Neural progenitor cell (in vitro differentiated cells): ENCODE measurements around the gene KRT78. TPM values are rescaled to one million over a fixed set of nuclear protein-coding genes. Genes with fewer than 3 reads are reported as not detected.
A peak's percentile ranks its signal among the peaks of the same experiment; 100 is the strongest.

Experiments
- DNase-seq: peaks from one replicate; pipeline ENCODE4 v3.0.0-alpha.2; 2016; ENCODE audit warnings: low spot score
- H2AFZ ChIP-seq: fragments of 200-600 bp; sonication (generic); replicated peaks from 2 replicates; pipeline ENCODE4 v1.6.1; 2016; ENCODE audit warnings: antibody characterized with exemption
- H3F3A ChIP-seq: fragments of 200-600 bp; sonication (generic); 2 replicates; pipeline ENCODE4 v1.6.1; 2016; ENCODE audit warnings: antibody characterized with exemption, low read depth
- H3K27ac ChIP-seq: fragments of 200-600 bp; sonication (generic); 2 replicates; pipeline ENCODE4 v1.5.1; 2016; ENCODE audit warnings: mild to moderate bottlenecking
- H3K27me3 ChIP-seq: fragments of 200-600 bp; sonication (generic); 2 replicates; pipeline ENCODE4 v1.6.1; 2016; ENCODE audit warnings: mild to moderate bottlenecking, moderate library complexity
- H3K36me3 ChIP-seq: fragments of 200-600 bp; sonication (generic); 2 replicates; pipeline ENCODE4 v1.5.1; 2016
- H3K4me1 ChIP-seq: fragments of 200-600 bp; sonication (generic); 2 replicates; pipeline ENCODE4 v1.6.1; 2016; ENCODE audit warnings: mixed run types
- H3K4me2 ChIP-seq: fragments of 200-600 bp; sonication (generic); 2 replicates; pipeline ENCODE4 v1.6.1; 2016
- H3K4me3 ChIP-seq: fragments of 200-600 bp; sonication (generic); 2 replicates; pipeline ENCODE4 v1.5.1; 2016
- H3K79me2 ChIP-seq: fragments of 200-600 bp; sonication (generic); 2 replicates; pipeline ENCODE4 v1.6.1; 2016; ENCODE audit warnings: low read depth
- H3K9ac ChIP-seq: fragments of 200-600 bp; sonication (generic); 2 replicates; pipeline ENCODE4 v1.6.1; 2016
- H3K9me3 ChIP-seq: fragments of 200-600 bp; sonication (generic); 2 replicates; pipeline ENCODE4 v1.5.1; 2016; ENCODE audit warnings: low read depth
- H4K20me1 ChIP-seq: fragments of 200-600 bp; sonication (generic); 2 replicates; pipeline ENCODE4 v1.6.1; 2016; ENCODE audit warnings: low read depth
- H3K27ac Mint-ChIP-seq: 3 replicates; pipeline ENCODE4 v1.8.0; 2021; ENCODE audit warnings: mixed read lengths
- H3K27me3 Mint-ChIP-seq: 2 replicates; pipeline ENCODE4 v1.8.0; 2022; ENCODE audit warnings: low read depth, mild to moderate bottlenecking, inconsistent platforms, moderate library complexity, mixed read lengths; ENCODE audit not compliant: insufficient read depth
- H3K36me3 Mint-ChIP-seq: 3 replicates; pipeline ENCODE4 v1.8.0; 2021; ENCODE audit warnings: mixed read lengths
- H3K4me1 Mint-ChIP-seq: 3 replicates; pipeline ENCODE4 v1.8.0; 2021; ENCODE audit warnings: mixed read lengths
- H3K4me3 Mint-ChIP-seq: 3 replicates; pipeline ENCODE4 v1.8.0; 2021; ENCODE audit warnings: mild to moderate bottlenecking, moderate library complexity, mixed read lengths
- H3K9me3 Mint-ChIP-seq: 3 replicates; pipeline ENCODE4 v1.8.0; 2020; ENCODE audit warnings: mixed read lengths
- CTCF ChIP-seq: fragments of 200-600 bp; sonication (generic); IDR thresholded peaks from 2 replicates; pipeline ENCODE4 v1.5.1; 2017; ENCODE audit warnings: antibody characterized with exemption, mild to moderate bottlenecking
- EZH2 ChIP-seq: fragments of 200-600 bp; sonication (generic); IDR thresholded peaks from 2 replicates; pipeline ENCODE4 v1.6.1; 2017; ENCODE audit warnings: antibody characterized with exemption, mild to moderate bottlenecking, moderate library complexity
- EZH2phosphoT487 ChIP-seq: fragments of 200-600 bp; sonication (generic); IDR thresholded peaks from 2 replicates; pipeline ENCODE4 v1.6.1; 2017; ENCODE audit warnings: antibody characterized with exemption
- total RNA-seq: library from RNA; depleted of rRNA; stranded (reverse); fragments of >200 nt; gene quantifications from 2 replicates; pipeline ENCODE4 v1.2.3, GENCODE V29; 2015; ENCODE audit warnings: low replicate concordance

KRT78 gene
- total RNA-seq, 1 donor from 2014 or later, result not detected

- H3K9me3 Mint-ChIP-seq, result no peaks in the 10 kb centered on the region
- no peak overlapping the region for H2AFZ ChIP-seq
- H3K27ac ChIP-seq, result no peak overlapping the region
- no peaks in the 10 kb centered on the region for H3K36me3 ChIP-seq
- TF ChIP-seq CTCF, result no peak
- TF ChIP-seq EZH2phosphoT487, result no peak
- H3F3A ChIP-seq, result no peaks in the 10 kb centered on the region
- H3K4me3 ChIP-seq, result no peak overlapping the region
- H3K9me3 ChIP-seq, result no peaks in the 10 kb centered on the region
- peaks cover 39% of the 10 kb centered on the region for H3K4me1 Mint-ChIP-seq
- H3K4me2 ChIP-seq, result no peak overlapping the region
- no peak overlapping the region for H3K4me3 Mint-ChIP-seq
- no peak overlapping the region for H3K27ac Mint-ChIP-seq
- H3K36me3 Mint-ChIP-seq, result no peaks in the 10 kb centered on the region
- H3K9ac ChIP-seq, result no peak overlapping the region
- H3K27me3 Mint-ChIP-seq, result peaks cover 17% of the 10 kb centered on the region
- no peaks in the 10 kb centered on the region for H3K27me3 ChIP-seq
- no peaks in the 10 kb centered on the region for H3K79me2 ChIP-seq
- H4K20me1 ChIP-seq, result no peaks in the 10 kb centered on the region
- no peak for DNase-seq
- H3K4me1 ChIP-seq, result peaks cover 5% of the 10 kb centered on the region
Measured at GRCh38 chr12:52837781-52838608, 10.8 kb downstream of the KRT78 start.

GRCh38 chr12:52837413-52837741, 11.4 kb downstream of the KRT78 start:
- H3K4me3 ChIP-seq, result no peak overlapping the region
- Mint-ChIP-seq H3K27me3 (peaks cover 15% of the 10 kb centered on the region), H3K4me3 (no peak overlapping the region), H3K36me3 (no peaks in the 10 kb centered on the region), H3K27ac (peak overlapping the region; percentile 75), H3K4me1 (peaks cover 42% of the 10 kb centered on the region), H3K9me3 (no peaks in the 10 kb centered on the region)
- H3K27me3 ChIP-seq, result no peaks in the 10 kb centered on the region
- no peaks in the 10 kb centered on the region for H3K36me3 ChIP-seq
- TF ChIP-seq EZH2phosphoT487 (no peak), CTCF (no peak), EZH2 (no peak)
- H2AFZ ChIP-seq, result no peak overlapping the region
- H3K9me3 ChIP-seq, result no peaks in the 10 kb centered on the region
- no peak overlapping the region for H3K27ac ChIP-seq
- no peak overlapping the region for H3K4me2 ChIP-seq
- H3K4me1 ChIP-seq, result peaks cover 5% of the 10 kb centered on the region
- no peaks in the 10 kb centered on the region for H3F3A ChIP-seq
- no peaks in the 10 kb centered on the region for H4K20me1 ChIP-seq
- no peak for DNase-seq
- no peak overlapping the region for H3K9ac ChIP-seq
- no peaks in the 10 kb centered on the region for H3K79me2 ChIP-seq

DNA sequence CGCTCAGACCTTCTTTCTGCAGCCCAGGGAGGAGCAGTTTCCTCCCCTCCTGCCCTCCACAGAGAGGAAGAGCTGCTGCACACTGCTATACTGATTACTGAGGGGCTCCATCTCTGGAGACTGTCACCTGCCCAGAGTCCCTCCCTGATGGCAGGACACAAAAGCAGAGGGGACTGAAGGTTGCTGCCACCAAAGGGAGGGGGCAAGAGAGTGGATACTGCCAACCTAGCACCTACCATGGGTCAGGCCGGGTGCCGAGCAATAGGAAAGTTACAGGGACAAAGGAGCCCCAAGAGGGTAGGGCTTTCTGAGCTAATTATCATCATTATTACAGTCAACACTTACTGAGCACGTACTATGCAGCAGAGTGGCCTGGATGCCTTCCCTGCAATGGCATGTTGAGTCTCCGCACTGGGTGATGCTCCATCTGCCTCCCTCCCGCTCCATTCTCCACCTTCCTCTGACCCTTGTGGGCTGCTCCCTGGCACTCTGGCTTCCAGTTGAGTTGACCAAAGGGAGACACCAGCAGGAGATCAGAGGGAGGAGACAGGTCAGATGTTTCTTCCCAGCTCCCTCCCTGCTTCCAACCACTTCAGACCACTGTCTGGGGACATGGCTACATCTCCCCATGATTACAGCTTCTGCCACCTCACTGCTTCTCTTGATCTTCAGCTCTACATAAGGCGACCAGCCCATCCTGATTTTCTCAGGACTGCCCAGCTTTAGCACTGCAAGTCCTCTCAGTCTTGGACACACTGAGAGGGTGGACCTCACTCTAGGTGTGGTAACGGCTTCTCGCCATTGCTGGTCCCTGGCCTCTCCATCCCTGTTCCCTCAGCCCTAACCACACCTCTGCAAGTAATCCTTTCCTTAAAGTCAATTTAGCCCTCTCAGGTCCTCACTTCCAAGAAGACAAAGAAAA, 12.0 kb downstream of the KRT78 start:
- DNase-seq, result no peak
- Mint-ChIP-seq H3K27ac (peak overlapping the region; percentile 91), H3K4me1 (peaks cover 42% of the 10 kb centered on the region), H3K27me3 (peaks cover 14% of the 10 kb centered on the region), H3K36me3 (no peaks in the 10 kb centered on the region), H3K4me3 (no peak overlapping the region), H3K9me3 (no peaks in the 10 kb centered on the region)
- H3F3A ChIP-seq, result no peaks in the 10 kb centered on the region
- no peaks in the 10 kb centered on the region for H3K27me3 ChIP-seq
- peaks cover 5% of the 10 kb centered on the region for H3K4me1 ChIP-seq
- no peak overlapping the region for H2AFZ ChIP-seq
- no peaks in the 10 kb centered on the region for H3K9me3 ChIP-seq
- no peak overlapping the region for H3K4me2 ChIP-seq
- no peaks in the 10 kb centered on the region for H3K79me2 ChIP-seq
- TF ChIP-seq EZH2, result no peak
- no peak for TF ChIP-seq CTCF
- H3K4me3 ChIP-seq, result no peak overlapping the region
- no peak overlapping the region for H3K9ac ChIP-seq
- no peak overlapping the region for H3K27ac ChIP-seq
- H4K20me1 ChIP-seq, result no peaks in the 10 kb centered on the region
- H3K36me3 ChIP-seq, result no peaks in the 10 kb centered on the region
